Endothelial cell of umbilical vein (primary cell): ENCODE measurements around the gene COL1A1. TPM values are rescaled to one million over a fixed set of nuclear protein-coding genes. Genes with fewer than 3 reads are reported as not detected.

Experiments
- BruUV-seq: library from RNA; stranded (reverse); fragments of 400-500 nt; replicated peaks from 2 replicates; lab custom pipeline; 2021; lab: Mats Ljungman, UMichigan
- CTCF ChIA-PET: fragments of 300-600, 350-600 bp; sonication (Branson Sonifier 250); formaldehyde crosslinking; loops from one replicate; lab custom pipeline; 2021; ENCODE audit warnings: antibody characterized with exemption, inconsistent platforms; lab: Charles Lee
- POLR2A ChIA-PET: fragments of 300-600, 350-600 bp; sonication (Branson Sonifier 250); formaldehyde crosslinking; loops from one replicate; lab custom pipeline; 2021; ENCODE audit warnings: antibody characterized with exemption, inconsistent platforms; lab: Charles Lee
- DNase-seq: peaks from one replicate; pipeline ENCODE4 v3.0.0-alpha.2; 2011; ENCODE audit warnings: low read depth, low spot score
- FAIRE-seq: peaks from 2 replicates; lab custom pipeline; 2011; peaks lifted over from hg19 to GRCh38; lab: Jason Lieb, UNC
- H2AFZ ChIP-seq: 2 replicates; pipeline ENCODE4 v1.6.0; 2012; ENCODE audit warnings: low read depth, low read length, control low read depth, inconsistent platforms
- H3K27ac ChIP-seq: 2 replicates; pipeline ENCODE4 v1.5.1; 2011; ENCODE audit warnings: low read depth, mild to moderate bottlenecking, control low read depth, low read length, moderate library complexity; ENCODE audit not compliant: insufficient read depth
- H3K27me3 ChIP-seq, 2 experiments: 2 replicates each; pipeline versions ENCODE4 v1.6.0 to v1.6.1; 2011; ENCODE audit warnings: low read length in 2 of 2, mixed read lengths in 1 of 2; ENCODE audit not compliant: control insufficient read depth in 2 of 2, insufficient read depth in 2 of 2
- H3K36me3 ChIP-seq, 2 experiments: 2 replicates in 1 of 2; 3 replicates in 1 of 2; pipeline ENCODE4 v1.5.1; 2011; ENCODE audit warnings: low read length in 2 of 2, mild to moderate bottlenecking in 1 of 2, moderate library complexity in 1 of 2; ENCODE audit not compliant: control insufficient read depth in 2 of 2, insufficient read depth in 2 of 2; ENCODE audit errors: extremely low read depth in 1 of 2
- H3K4me1 ChIP-seq: 3 replicates; pipeline ENCODE4 v1.5.1; 2011; ENCODE audit warnings: mild to moderate bottlenecking, low read length; ENCODE audit not compliant: control insufficient read depth, insufficient read depth; ENCODE audit errors: extremely low read depth
- H3K4me2 ChIP-seq: 2 replicates; pipeline ENCODE4 v1.6.1; 2011; ENCODE audit warnings: low read length, control low read depth, mixed read lengths; ENCODE audit not compliant: insufficient read depth
- H3K4me3 ChIP-seq, 3 experiments: fragments of 200-600 bp in 1 of 3; sonication (generic), shearing (Covaris generic) in 1 of 3; replicated peaks in 1 of 3; 2 replicates each; pipeline ENCODE4 v1.5.1; 2011 to 2016; ENCODE audit warnings: control low read depth in 3 of 3, low read length in 3 of 3, mild to moderate bottlenecking in 2 of 3, inconsistent platforms in 1 of 3, low read depth in 1 of 3, moderate library complexity in 1 of 3; ENCODE audit not compliant: insufficient read depth in 1 of 3
- H3K79me2 ChIP-seq: 2 replicates; pipeline ENCODE4 v1.6.0; 2012; ENCODE audit warnings: low read length, inconsistent platforms; ENCODE audit not compliant: control insufficient read depth, insufficient read depth
- H3K9ac ChIP-seq: replicated peaks from 2 replicates; pipeline ENCODE3; 2011; ENCODE audit warnings: low read length, control low read depth; ENCODE audit not compliant: insufficient read depth; ENCODE audit errors: extremely low read depth
- H3K9me1 ChIP-seq: replicated peaks from 3 replicates; pipeline ENCODE4 v1.6.0; 2011; ENCODE audit warnings: mild to moderate bottlenecking, low read length; ENCODE audit not compliant: control insufficient read depth, insufficient read depth; ENCODE audit errors: extremely low read depth
- H3K9me3 ChIP-seq: replicated peaks from 2 replicates; pipeline ENCODE4 v1.5.1; 2012; ENCODE audit warnings: low read length, inconsistent platforms; ENCODE audit not compliant: control insufficient read depth, insufficient read depth
- H4K20me1 ChIP-seq: replicated peaks from 2 replicates; pipeline ENCODE3; 2011; ENCODE audit warnings: mild to moderate bottlenecking, low read length; ENCODE audit not compliant: control insufficient read depth, insufficient read depth; ENCODE audit errors: extremely low read depth
- CTCF ChIP-seq, 2 donors: IDR thresholded peaks; 1 replicate in 1 of 2; 2 replicates in 1 of 2; pipeline ENCODE4 v1.5.1; 2011; ENCODE audit warnings: low read length in 2 of 2, mild to moderate bottlenecking in 2 of 2, moderate library complexity in 2 of 2, control low read depth in 1 of 2, inconsistent platforms in 1 of 2, low read depth in 1 of 2; ENCODE audit not compliant: insufficient read depth in 1 of 2; ENCODE audit errors: extremely low read depth in 1 of 2
- EZH2 ChIP-seq: IDR thresholded peaks from 2 replicates; pipeline ENCODE4 v1.6.1; 2012; ENCODE audit warnings: borderline replicate concordance, low read depth, mild to moderate bottlenecking, moderate library complexity, low read length, inconsistent platforms; ENCODE audit not compliant: severe bottlenecking
- FOS ChIP-seq: IDR thresholded peaks from 2 replicates; pipeline ENCODE4 v1.6.1; 2011; ENCODE audit warnings: mild to moderate bottlenecking, low read length, moderate library complexity, borderline replicate concordance; ENCODE audit not compliant: insufficient read depth
- GATA2 ChIP-seq: IDR thresholded peaks from 2 replicates; pipeline ENCODE4 v1.7.0; 2011; ENCODE audit warnings: low read depth, mild to moderate bottlenecking, moderate library complexity, mixed read lengths, low read length; ENCODE audit not compliant: insufficient read length, insufficient read depth
- JUN ChIP-seq: IDR thresholded peaks from 2 replicates; pipeline ENCODE4 v1.6.1; 2011; ENCODE audit warnings: borderline replicate concordance, low read depth; ENCODE audit not compliant: insufficient read length, insufficient read depth
- POLR2A ChIP-seq: IDR thresholded peaks from 2 replicates; pipeline ENCODE4 v1.6.1; 2012; ENCODE audit warnings: low read depth, mild to moderate bottlenecking, control low read depth, low read length
- dilution Hi-C: fragments of 300-500 bp; cut with MboI; formaldehyde crosslinking; loops from one replicate; pipeline ENCODE4 v1.15.0; 2019; ENCODE audit warnings: low sequenced_read_pairs; ENCODE audit not compliant: extremely low pct_ligation_motif_present
- intact Hi-C: fragments of 100-400 bp; cut with micrococcal nuclease; formaldehyde crosslinking; loops from one replicate; pipeline ENCODE4 v1.10.0; 2022
- polyA plus RNA-seq, 4 experiments: library from polyadenylated mRNA; depleted of rRNA in 3 of 4; stranded (reverse) in 3 of 4; unstranded in 1 of 4; fragments of >200 nt; gene quantifications; 2 replicates each; pipeline versions ENCODE4 v1.2.1 to v1.2.3, GENCODE V29; 2011 to 2012; ENCODE audit warnings: missing spikeins in 1 of 4
- total RNA-seq: library from RNA; stranded (reverse); gene quantifications from 2 replicates; pipeline ENCODE4 v1.2.3, GENCODE V29; 2021

COL1A1 gene
- total and polyA plus RNA-seq, 2 donors (not counting 3 experiments of a cell fraction or from before 2014, with no cell fraction given), result 0.07 TPM

DNA sequence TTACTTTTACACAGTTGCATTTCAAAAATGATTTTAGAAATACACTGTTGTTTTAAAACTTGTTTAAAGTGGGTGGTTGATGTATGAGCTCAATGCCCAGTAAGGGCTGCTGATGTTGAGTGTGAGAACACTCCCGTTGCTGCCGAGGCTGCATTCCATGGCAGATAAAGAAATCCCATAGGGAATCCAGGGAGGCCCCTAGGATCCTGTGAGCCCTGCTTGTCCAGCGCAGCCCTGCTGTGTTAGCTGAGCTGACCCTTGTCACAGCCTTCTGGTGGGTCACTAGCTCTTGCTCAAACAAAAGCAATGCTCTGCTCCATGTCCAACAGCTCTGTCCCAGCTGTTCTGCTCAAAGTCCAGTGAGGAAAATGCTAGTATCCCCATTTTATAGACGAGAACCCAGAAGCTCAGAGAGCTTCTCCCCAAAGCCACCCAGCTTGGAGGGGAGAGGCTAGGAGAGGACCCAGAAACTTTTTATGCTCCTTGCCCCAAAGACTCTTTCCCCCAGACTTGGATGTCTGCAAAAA, 18.6 kb upstream of the COL1A1 start:
- ChIA-PET POLR2A (no interaction called here), CTCF (interaction anchor here (0.6 to 1.2 kb wide), 2 partner anchors 49 to 79 kb away, joined by 3 read pairs; no protein-coding TSS in a partner anchor)
- Histone ChIP-seq H3K79me2 (no peaks in the 10 kb centered on the region), H3K36me3 (no peaks in the 10 kb centered on the region), H3K4me1 (no peaks in the 10 kb centered on the region), H3K9ac (no peak overlapping the region), H4K20me1 (no peaks in the 10 kb centered on the region), H3K27me3 (peaks cover 20 to 40% of the 10 kb centered on the region in 2 experiments), H3K4me3 (no peak overlapping the region), H2AFZ (no peak overlapping the region), H3K9me1 (no peaks in the 10 kb centered on the region), H3K27ac (no peak overlapping the region), H3K4me2 (no peak overlapping the region), H3K9me3 (no peaks in the 10 kb centered on the region)
- FAIRE-seq (no peak), DNase-seq (no peak)
- intact Hi-C loops (no loop called here), dilution Hi-C loops (no loop called here)
- BruUV-seq, result no TSS peak
- TF ChIP-seq FOS (no peak), EZH2 (no peak), POLR2A (no peak), CTCF (IDR thresholded peaks at IDR 0.05; ENCODE audit: extremely low read depth in 1 of 2, insufficient read depth in 1 of 2, low read depth in 1 of 2, low read length in 2 of 2) (no peak)

GRCh38 chr17:50219342-50219741, 17.9 kb upstream of the COL1A1 start:
- BruUV-seq, result no TSS peak
- Histone ChIP-seq H3K4me1 (no peaks in the 10 kb centered on the region), H3K9ac (no peak overlapping the region), H3K36me3 (no peaks in the 10 kb centered on the region), H3K9me3 (no peaks in the 10 kb centered on the region), H4K20me1 (no peaks in the 10 kb centered on the region), H3K9me1 (no peaks in the 10 kb centered on the region), H3K4me3 (no peak overlapping the region), H3K79me2 (no peaks in the 10 kb centered on the region), H2AFZ (no peak overlapping the region), H3K27me3 (peaks cover 24 to 42% of the 10 kb centered on the region in 2 experiments), H3K4me2 (no peak overlapping the region), H3K27ac (no peak overlapping the region)
- ChIA-PET POLR2A (no interaction called here), CTCF (interaction anchor here (0.6 kb wide), 1 partner anchor 79 kb away, joined by 3 read pairs; no protein-coding TSS in a partner anchor)
- TF ChIP-seq JUN, result no peak
- TF ChIP-seq EZH2, result no peak
- no peak for TF ChIP-seq POLR2A
- no peak for TF ChIP-seq CTCF (IDR thresholded peaks at IDR 0.05; ENCODE audit: extremely low read depth in 1 of 2, insufficient read depth in 1 of 2, low read depth in 1 of 2, low read length in 2 of 2)
- no peak for TF ChIP-seq FOS
- TF ChIP-seq GATA2, result no peak
- dilution Hi-C loops, result no loop called here
- FAIRE-seq, result no peak
- intact Hi-C loops, result no loop called here
- DNase-seq, result no peak
